Measurements from ENCODE around the gene ABLIM2.

- TF ChIP-seq CTCF (conservative IDR thresholded peaks at IDR 0.05; ENCODE audit: low read depth in 2 of 2) (no peak), EZH2 (IDR thresholded peaks at IDR 0.05; ENCODE audit: low read depth, unreplicated experiment) (no peak), EZH2phosphoT487 (IDR thresholded peaks at IDR 0.05; ENCODE audit: unreplicated experiment) (no peak), POLR2AphosphoS5 (IDR thresholded peaks at IDR 0.05; ENCODE audit: low read depth) (no peak), REST (IDR thresholded peaks at IDR 0.05; ENCODE audit: unreplicated experiment) (no peak), ZNF114 (CRISPR knock-in tag; IDR thresholded peaks at IDR 0.05) (no peak), JUNB (IDR thresholded peaks at IDR 0.05; ENCODE audit: unreplicated experiment) (no peak), ZNF331 (CRISPR knock-in tag; IDR thresholded peaks at IDR 0.05; ENCODE audit: low read depth) (no peak), ETS1 (IDR thresholded peaks at IDR 0.05) (no peak), CREB1 (CRISPR knock-in tag; IDR thresholded peaks at IDR 0.05; ENCODE audit: low read depth) (no peak), STAT1 (IDR thresholded peaks at IDR 0.05; ENCODE audit: unreplicated experiment) (no peak)
These were observed 170.2 kb downstream of the ABLIM2 start for GRCh38 chr4:7988437-7988836.
